ENCODE results near the gene TRERF1.

DNA sequence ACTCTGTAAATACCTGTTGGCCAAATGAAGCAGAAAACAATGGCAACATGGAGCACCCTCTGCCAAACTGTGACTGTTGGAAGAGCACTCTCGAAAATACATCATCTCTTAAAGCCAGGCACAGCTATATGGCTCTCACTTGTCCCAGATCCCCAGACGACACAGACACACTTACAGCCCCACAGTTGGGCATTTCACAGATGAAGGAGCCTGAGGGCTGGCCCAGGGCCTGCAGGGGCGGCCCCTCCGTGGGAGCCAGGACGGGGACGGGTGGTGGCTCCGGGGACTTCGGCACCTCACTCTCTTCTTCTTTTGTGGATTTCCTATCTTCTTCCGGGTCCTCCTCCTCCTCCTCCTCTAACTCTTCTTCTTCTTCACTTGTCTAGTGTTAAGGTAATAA is 215.7 kb downstream of the TRERF1 start:
- TF ChIP-seq CTCF (IDR thresholded peaks at IDR 0.05) (no peak), EP300 (IDR thresholded peaks at IDR 0.05; ENCODE audit: low read depth) (no peak)

Measured in transverse colon (tissue), 3 donors.